C4-2B (cell line): ENCODE results near the gene PDK1.

ENCODE experiments used
- ZFX ChIP-seq: fragments of 450-650 bp; IDR thresholded peaks from 2 replicates; pipeline ENCODE4 v1.6.1; 2017
- TF ChIP-seq, protein P1 (sequence below): fragments of 450-650 bp; conservative IDR thresholded peaks from 2 replicates; pipeline ENCODE4 v1.5.1; 2017; ENCODE audit warnings: mild to moderate bottlenecking

GRCh38 chr2:172560721-172561120, 4.8 kb downstream of the PDK1 start:
- TF ChIP-seq, protein P1, sequence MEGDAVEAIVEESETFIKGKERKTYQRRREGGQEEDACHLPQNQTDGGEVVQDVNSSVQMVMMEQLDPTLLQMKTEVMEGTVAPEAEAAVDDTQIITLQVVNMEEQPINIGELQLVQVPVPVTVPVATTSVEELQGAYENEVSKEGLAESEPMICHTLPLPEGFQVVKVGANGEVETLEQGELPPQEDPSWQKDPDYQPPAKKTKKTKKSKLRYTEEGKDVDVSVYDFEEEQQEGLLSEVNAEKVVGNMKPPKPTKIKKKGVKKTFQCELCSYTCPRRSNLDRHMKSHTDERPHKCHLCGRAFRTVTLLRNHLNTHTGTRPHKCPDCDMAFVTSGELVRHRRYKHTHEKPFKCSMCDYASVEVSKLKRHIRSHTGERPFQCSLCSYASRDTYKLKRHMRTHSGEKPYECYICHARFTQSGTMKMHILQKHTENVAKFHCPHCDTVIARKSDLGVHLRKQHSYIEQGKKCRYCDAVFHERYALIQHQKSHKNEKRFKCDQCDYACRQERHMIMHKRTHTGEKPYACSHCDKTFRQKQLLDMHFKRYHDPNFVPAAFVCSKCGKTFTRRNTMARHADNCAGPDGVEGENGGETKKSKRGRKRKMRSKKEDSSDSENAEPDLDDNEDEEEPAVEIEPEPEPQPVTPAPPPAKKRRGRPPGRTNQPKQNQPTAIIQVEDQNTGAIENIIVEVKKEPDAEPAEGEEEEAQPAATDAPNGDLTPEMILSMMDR = no peak
- TF ChIP-seq ZFX = no peak
